ENCODE measurements around the gene TFCP2L1. TPM values are rescaled to one million over a fixed set of nuclear protein-coding genes. Genes with fewer than 3 reads are reported as not detected.

TFCP2L1 gene
- total RNA-seq, 1 experiment from 2014 or later: 1.8 TPM

- H3K27ac ChIP-seq (ENCODE audit: insufficient read length, low read depth, low read length): no peak overlapping the region
- no peak overlapping the region for H2BK5ac ChIP-seq (ENCODE audit: insufficient read length, low read length)
- no peak overlapping the region for H2BK12ac ChIP-seq (ENCODE audit: insufficient read length, low read depth, low read length)
- TF ChIP-seq CTCF (conservative IDR thresholded peaks at IDR 0.05): no peak
- no peaks in the 10 kb centered on the region for H4K20me1 ChIP-seq (ENCODE audit: control insufficient read depth, insufficient read depth, insufficient read length)
- H3K9ac ChIP-seq (ENCODE audit: extremely low read depth, insufficient read length, low read length): no peak overlapping the region
- H3K23me2 ChIP-seq (ENCODE audit: insufficient read length, low read depth, low read length, poor library complexity, severe bottlenecking): no peaks in the 10 kb centered on the region
- H3K4me2 ChIP-seq (ENCODE audit: insufficient read depth, insufficient read length, low read length): no peak overlapping the region
- no peak overlapping the region for H4K91ac ChIP-seq (ENCODE audit: insufficient read length, low read depth, low read length)
- H3K14ac ChIP-seq (ENCODE audit: insufficient read depth, low read length): no peak overlapping the region; the same call in 1 of the 2 replicates
- H3T11ph ChIP-seq (ENCODE audit: low read length): no peak overlapping the region
- H3K27ac Mint-ChIP-seq: peak overlapping the region in 1 of 3 experiments; percentile 7; a peak in 2 of 7 replicates
- H3K4ac ChIP-seq (ENCODE audit: low read depth, low read length): no peak overlapping the region
- H3K4me1 Mint-ChIP-seq: peaks cover 2 to 4% of the 10 kb centered on the region in 2 experiments; a peak in 3 of 4 replicates
- H4K8ac ChIP-seq (replicated peaks; ENCODE audit: insufficient read length, low read depth, low read length): no peak overlapping the region
- no peaks in the 10 kb centered on the region; a peak in 1 of 5 replicates for H3K9me3 Mint-ChIP-seq
- DNase-seq: no peak
- H3K36me3 Mint-ChIP-seq (ENCODE audit: insufficient read depth in 1 of 3, low read depth in 3 of 3): no peaks in the 10 kb centered on the region
- no peaks in the 10 kb centered on the region for H3K79me2 ChIP-seq (ENCODE audit: insufficient read depth, low read length)
- no peak overlapping the region for H2BK15ac ChIP-seq (ENCODE audit: low read depth, low read length)
- no CpG with 5 or more reads among the region's 10 CpGs for WGBS (ENCODE audit: extremely low coverage, insufficient read length, low lambda C conversion rate)
- no peak overlapping the region for H3K18ac ChIP-seq (ENCODE audit: insufficient read length, low read depth, low read length)
- H3K4me1 ChIP-seq (ENCODE audit: insufficient read depth, low read length): no peaks in the 10 kb centered on the region
- H2BK120ac ChIP-seq (ENCODE audit: low read depth, low read length, poor library complexity, severe bottlenecking): no peak overlapping the region
- no peak overlapping the region for H2BK20ac ChIP-seq (ENCODE audit: low read depth, low read length, poor library complexity, severe bottlenecking)
- H3K23ac ChIP-seq (ENCODE audit: insufficient read length, low read depth, low read length): no peak overlapping the region
- H3K56ac ChIP-seq (ENCODE audit: insufficient read length, low read depth, low read length): no peak overlapping the region
- no peak overlapping the region for H2AFZ ChIP-seq (ENCODE audit: low read length)
- peaks cover 2% of the 10 kb centered on the region for H3K27me3 Mint-ChIP-seq (ENCODE audit: low read depth)
- H4K5ac ChIP-seq (ENCODE audit: insufficient read length, low read depth, low read length): no peak overlapping the region
- H3K9me3 ChIP-seq (ENCODE audit: control insufficient read depth, low read depth, low read length): no peaks in the 10 kb centered on the region
- no peaks in the 10 kb centered on the region for H3K27me3 ChIP-seq (ENCODE audit: insufficient read depth, low read length)
- H2AK5ac ChIP-seq (ENCODE audit: insufficient read length, low read length): no peak overlapping the region
- no peaks in the 10 kb centered on the region for H3K79me1 ChIP-seq (ENCODE audit: insufficient read depth, low read depth, low read length, poor library complexity, severe bottlenecking)
- no peak overlapping the region for H3K4me3 Mint-ChIP-seq
Observed at GRCh38 chr2:121236650-121237180, 48.3 kb downstream of the TFCP2L1 start.

All from H9 (cell line).